BLaER1 (cell line): ENCODE results near the gene TSPAN32.
A peak's percentile ranks its signal among the peaks of the same experiment; 100 is the strongest.

Source experiments
- H3K27ac ChIP-seq: shearing (Covaris generic); formaldehyde crosslinking; 2 replicates; pipeline ENCODE4 v1.8.1; 2022
- H3K27me3 ChIP-seq: shearing (Covaris generic); formaldehyde crosslinking; 2 replicates; pipeline ENCODE4 v1.8.1; 2022
- H3K36me3 ChIP-seq: shearing (Covaris generic); formaldehyde crosslinking; 2 replicates; pipeline ENCODE4 v1.8.1; 2022
- H3K4me1 ChIP-seq: shearing (Covaris generic); formaldehyde crosslinking; 2 replicates; pipeline ENCODE4 v1.8.1; 2022
- H3K4me2 ChIP-seq: shearing (Covaris generic); formaldehyde crosslinking; 2 replicates; pipeline ENCODE4 v1.8.1; 2022
- H3K4me3 ChIP-seq: shearing (Covaris generic); formaldehyde crosslinking; 2 replicates; pipeline ENCODE4 v1.8.1; 2022
- H3K9ac ChIP-seq: shearing (Covaris generic); formaldehyde crosslinking; 2 replicates; pipeline ENCODE4 v1.8.1; 2022
- H3K9me3 ChIP-seq: shearing (Covaris generic); formaldehyde crosslinking; 2 replicates; pipeline ENCODE4 v1.8.1; 2022
- H4K20me1 ChIP-seq: shearing (Covaris generic); formaldehyde crosslinking; 2 replicates; pipeline ENCODE4 v1.8.1; 2022
- Cebpa-rat ChIP-seq: shearing (Covaris generic); IDR thresholded peaks from 2 replicates; pipeline ENCODE4 v1.8.1; 2022

TSPAN32 gene

DNA sequence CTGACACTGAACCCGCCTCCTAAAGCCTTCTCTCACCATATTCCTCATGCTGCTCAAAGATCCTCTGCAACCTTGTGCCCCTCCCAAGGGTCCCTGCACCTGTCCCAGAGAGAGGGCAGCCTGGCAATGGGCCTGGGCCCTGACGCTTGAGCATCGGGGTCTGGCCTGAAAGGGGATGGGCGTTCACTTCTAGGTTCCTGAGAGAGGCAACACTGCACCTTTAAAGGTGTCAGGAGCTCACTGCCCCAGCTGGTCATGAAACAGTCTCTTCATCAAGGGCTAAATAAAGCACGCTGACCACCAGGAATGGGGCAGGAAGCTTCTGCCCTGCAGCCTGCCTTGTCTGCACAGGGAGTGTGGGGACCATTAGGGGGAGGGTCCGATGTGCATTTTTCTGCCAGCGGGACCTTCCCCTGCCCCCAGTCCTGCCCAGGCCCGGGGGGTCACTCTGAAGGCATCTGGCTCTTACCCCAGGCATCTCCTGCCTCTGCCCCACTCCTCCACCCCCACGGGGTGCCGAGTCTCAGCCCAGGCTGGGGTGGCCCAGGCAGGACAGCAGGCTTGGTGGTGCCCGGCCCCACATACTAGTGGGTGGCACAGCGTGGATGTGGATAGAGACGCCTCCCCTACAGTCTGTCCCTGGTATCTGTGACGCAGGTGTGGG is 3.5 kb upstream of the TSPAN32 start:
- Histone ChIP-seq H3K27me3 (peaks cover 6% of the 10 kb centered on the region; the same call in 1 of the 2 replicates), H4K20me1 (peaks cover 49% of the 10 kb centered on the region; the same call in 1 of the 2 replicates), H3K4me3 (no peak overlapping the region), H3K9me3 (no peaks in the 10 kb centered on the region), H3K27ac (no peak overlapping the region), H3K4me2 (no peak overlapping the region), H3K36me3 (no peaks in the 10 kb centered on the region), H3K4me1 (peaks cover 46% of the 10 kb centered on the region), H3K9ac (no peak overlapping the region)
- no peak for TF ChIP-seq Cebpa-rat

DNA sequence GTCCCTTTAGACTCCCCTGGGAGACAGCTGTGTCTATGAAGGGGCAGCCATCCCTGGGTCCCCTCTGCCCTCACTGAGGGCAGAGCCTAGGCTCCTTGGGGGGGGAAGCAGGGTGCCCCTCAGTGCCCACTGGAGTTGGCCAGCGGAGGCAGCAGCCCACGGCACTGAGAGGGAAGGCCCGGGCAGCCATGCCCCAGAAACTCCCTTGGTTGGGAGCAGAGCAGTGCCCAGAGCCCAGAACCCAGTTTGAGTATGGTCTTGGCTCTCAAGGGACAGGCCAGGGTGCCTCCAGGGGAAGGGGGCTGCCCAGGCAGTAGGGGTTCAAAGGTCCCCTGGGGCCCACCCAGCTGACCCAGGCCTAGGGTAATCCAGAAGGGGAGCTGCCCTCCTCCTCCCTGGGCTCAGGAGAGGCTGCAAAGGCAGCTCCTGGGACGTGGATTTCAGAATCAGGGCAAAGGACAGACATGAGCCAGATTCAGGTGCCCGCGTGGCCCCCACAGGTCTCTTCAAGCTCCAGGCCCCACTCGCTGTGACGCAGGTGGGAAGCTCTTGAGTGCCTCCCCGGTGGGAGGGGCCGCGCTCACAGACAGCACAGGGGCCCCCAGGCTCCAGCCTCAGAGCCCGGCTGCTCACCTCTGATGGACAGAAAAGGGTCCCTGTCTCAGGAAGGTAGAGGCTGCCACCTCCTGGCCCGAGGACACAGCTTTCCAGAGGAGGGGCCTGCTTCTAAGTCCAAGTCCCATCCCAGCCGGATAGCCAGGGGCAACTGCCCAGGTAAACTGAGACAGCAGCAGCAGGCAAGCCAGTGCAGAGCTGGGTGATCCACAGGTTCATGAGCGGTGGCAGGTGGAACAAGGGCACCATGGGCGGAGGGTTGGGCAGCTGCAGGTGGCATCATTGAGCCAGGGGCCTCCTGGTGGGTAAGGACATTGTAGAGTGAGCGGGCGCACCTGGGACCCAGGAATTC is 2.7 kb upstream of the TSPAN32 start:
- Histone ChIP-seq H3K4me1 (peaks cover 54% of the 10 kb centered on the region), H3K9me3 (no peaks in the 10 kb centered on the region), H3K4me2 (peak overlapping the region; percentile 40), H3K36me3 (no peaks in the 10 kb centered on the region), H3K4me3 (no peak overlapping the region), H3K27me3 (peaks cover under 1% of the 10 kb centered on the region; the same call in 1 of the 2 replicates), H4K20me1 (peaks cover 42% of the 10 kb centered on the region; the same call in 1 of the 2 replicates), H3K9ac (no peak overlapping the region), H3K27ac (no peak overlapping the region)
- TF ChIP-seq Cebpa-rat = no peak

GRCh38 chr11:2299773-2300172 is 2.0 kb upstream of the TSPAN32 start:
- peaks cover 59% of the 10 kb centered on the region for H3K4me1 ChIP-seq
- no peak overlapping the region for H3K9ac ChIP-seq
- H4K20me1 ChIP-seq = peaks cover 42% of the 10 kb centered on the region; the same call in 1 of the 2 replicates
- H3K27me3 ChIP-seq = no peaks in the 10 kb centered on the region; the same call in 1 of the 2 replicates
- no peak for TF ChIP-seq Cebpa-rat
- H3K9me3 ChIP-seq = no peaks in the 10 kb centered on the region
- H3K27ac ChIP-seq = no peak overlapping the region
- no peaks in the 10 kb centered on the region for H3K36me3 ChIP-seq
- no peak overlapping the region for H3K4me3 ChIP-seq
- peak overlapping the region; percentile 40 for H3K4me2 ChIP-seq

DNA sequence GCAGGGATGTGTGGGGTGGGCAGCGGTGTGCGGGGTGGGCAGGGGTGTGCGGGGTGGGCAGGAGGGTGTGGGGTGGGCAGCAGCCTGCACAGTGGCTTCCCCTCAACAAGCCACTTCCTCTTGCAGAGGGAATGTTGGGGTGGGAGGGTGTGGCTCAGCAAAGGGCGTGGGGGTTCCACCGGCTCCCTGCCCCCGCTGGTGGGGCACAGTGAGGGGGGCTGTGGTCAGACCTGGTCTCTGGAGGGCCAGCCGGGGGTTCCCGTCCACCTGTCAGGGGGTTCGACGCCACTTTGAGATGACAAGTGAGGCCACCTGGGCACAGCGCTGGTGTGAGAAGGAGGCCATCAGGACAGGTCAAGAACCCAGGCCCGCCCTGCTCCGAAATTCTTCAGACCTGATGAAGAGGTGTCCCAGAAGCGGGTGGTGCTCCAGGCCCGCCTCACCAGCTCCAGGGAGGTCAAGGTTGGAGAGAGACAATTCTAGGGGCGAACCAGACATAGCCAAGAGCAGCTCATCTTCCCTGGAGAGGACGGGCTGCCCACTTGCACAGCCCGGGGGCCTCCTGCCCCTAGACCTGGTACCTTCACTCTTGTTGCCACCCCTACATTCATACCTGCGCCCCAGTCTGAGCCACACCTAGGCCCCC is 1.4 kb upstream of the TSPAN32 start:
- no peak for TF ChIP-seq Cebpa-rat
- no peaks in the 10 kb centered on the region for H3K36me3 ChIP-seq
- H3K9me3 ChIP-seq = no peaks in the 10 kb centered on the region
- H3K4me3 ChIP-seq = no peak overlapping the region
- peaks cover 66% of the 10 kb centered on the region for H3K4me1 ChIP-seq
- no peaks in the 10 kb centered on the region; the same call in 1 of the 2 replicates for H3K27me3 ChIP-seq
- no peak overlapping the region for H3K27ac ChIP-seq
- no peak overlapping the region for H3K9ac ChIP-seq
- H4K20me1 ChIP-seq = peaks cover 35% of the 10 kb centered on the region; the same call in 1 of the 2 replicates
- peak overlapping the region; percentile 91 for H3K4me2 ChIP-seq

DNA sequence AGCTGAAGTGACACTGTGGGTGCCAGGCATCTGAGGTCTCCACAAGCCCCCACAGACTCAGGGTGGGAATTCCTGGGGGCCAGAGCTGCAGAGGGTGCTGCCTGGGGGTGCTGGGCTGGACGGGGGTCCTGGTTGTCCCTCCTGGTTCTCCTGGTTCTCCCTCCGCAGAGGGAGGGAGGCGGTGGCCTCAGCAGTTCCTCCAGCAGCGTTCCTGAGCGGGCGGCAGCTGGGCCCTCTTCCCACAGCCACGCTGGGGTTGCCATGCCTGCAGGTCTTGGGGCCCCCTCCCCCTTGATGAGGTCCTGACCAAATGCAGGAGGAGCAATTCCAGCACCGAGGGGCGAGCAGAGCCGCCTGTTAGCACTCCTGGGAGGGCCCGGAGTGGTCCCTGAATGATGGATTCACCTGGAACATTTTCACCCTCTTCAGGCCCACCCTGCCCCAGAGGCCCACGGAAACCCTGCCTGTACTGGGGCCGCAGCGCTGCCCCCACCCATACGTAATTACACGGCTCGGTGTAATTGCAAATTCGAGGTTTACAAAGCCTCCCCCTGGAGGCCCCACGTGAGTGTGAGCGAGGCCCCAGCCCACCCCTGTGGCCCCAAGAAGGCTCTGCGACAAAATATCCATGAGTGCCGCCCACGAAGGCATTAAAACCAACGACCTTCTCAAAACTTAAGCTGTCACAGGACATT is 730 bp upstream of the TSPAN32 start:
- peaks cover 73% of the 10 kb centered on the region for H3K4me1 ChIP-seq
- H4K20me1 ChIP-seq = peaks cover 35% of the 10 kb centered on the region; the same call in 1 of the 2 replicates
- no peaks in the 10 kb centered on the region for H3K36me3 ChIP-seq
- no peak overlapping the region for H3K9ac ChIP-seq
- no peak overlapping the region for H3K4me3 ChIP-seq
- H3K4me2 ChIP-seq = peak overlapping the region; percentile 91
- no peak for TF ChIP-seq Cebpa-rat
- no peaks in the 10 kb centered on the region for H3K9me3 ChIP-seq
- H3K27me3 ChIP-seq = no peaks in the 10 kb centered on the region; the same call in 1 of the 2 replicates
- H3K27ac ChIP-seq = no peak overlapping the region

GRCh38 chr11:2302306-2302895 is 588 bp downstream of the TSPAN32 start:
- Histone ChIP-seq H3K36me3 (no peaks in the 10 kb centered on the region), H3K27ac (0 out of 2 replicates have a peak overlapping the region, but pooled peaks have one; percentile 8), H3K4me1 (peaks cover 84% of the 10 kb centered on the region), H3K4me3 (0 out of 2 replicates have a peak overlapping the region, but pooled peaks have one; percentile 25), H4K20me1 (peaks cover 35% of the 10 kb centered on the region; the same call in 1 of the 2 replicates), H3K4me2 (peak overlapping the region; percentile 91), H3K27me3 (no peaks in the 10 kb centered on the region; the same call in 1 of the 2 replicates), H3K9ac (no peak overlapping the region; the same call in 1 of the 2 replicates), H3K9me3 (no peaks in the 10 kb centered on the region)
- TF ChIP-seq Cebpa-rat = no peak

GRCh38 chr11:2302896-2303626 is 1.2 kb downstream of the TSPAN32 start:
- Histone ChIP-seq H3K9me3 (no peaks in the 10 kb centered on the region), H3K27ac (no peak overlapping the region), H3K36me3 (no peaks in the 10 kb centered on the region), H3K4me2 (peak overlapping the region; percentile 91), H3K9ac (no peak overlapping the region; the same call in 1 of the 2 replicates), H3K4me1 (peaks cover 91% of the 10 kb centered on the region), H3K4me3 (no peak overlapping the region), H4K20me1 (peaks cover 32% of the 10 kb centered on the region; the same call in 1 of the 2 replicates), H3K27me3 (no peaks in the 10 kb centered on the region; the same call in 1 of the 2 replicates)
- TF ChIP-seq Cebpa-rat = no peak
